Trophoblast cell (in vitro differentiated cells and primary cell): Measurements from ENCODE around the gene MORN1.

Experiments used
- DNase-seq, 2 donors: peaks; one replicate each; pipeline ENCODE4 v3.0.0-alpha.2; 2016
- H2AFZ ChIP-seq: 2 replicates; pipeline ENCODE4 v1.6.1; 2013; ENCODE audit warnings: low read length, moderate library complexity, mild to moderate bottlenecking; ENCODE audit not compliant: insufficient read depth, poor library complexity
- H2AK5ac ChIP-seq: 2 replicates; pipeline ENCODE4 v1.6.1; 2013; ENCODE audit warnings: mild to moderate bottlenecking, low read length
- H2BK120ac ChIP-seq: 2 replicates; pipeline ENCODE4 v1.6.1; 2013; ENCODE audit warnings: low read length, mild to moderate bottlenecking, moderate library complexity; ENCODE audit not compliant: insufficient read depth, poor library complexity
- H2BK12ac ChIP-seq: 2 replicates; pipeline ENCODE4 v1.6.1; 2013; ENCODE audit warnings: mild to moderate bottlenecking, low read length, moderate library complexity
- H2BK5ac ChIP-seq: 2 replicates; pipeline ENCODE4 v1.6.1; 2013; ENCODE audit warnings: low read length, low read depth, moderate library complexity, mild to moderate bottlenecking; ENCODE audit not compliant: poor library complexity
- H3K14ac ChIP-seq: 2 replicates; pipeline ENCODE4 v1.6.1; 2013; ENCODE audit warnings: mild to moderate bottlenecking, low read length
- H3K18ac ChIP-seq: 2 replicates; pipeline ENCODE4 v1.6.1; 2013; ENCODE audit warnings: mild to moderate bottlenecking, low read length
- H3K23ac ChIP-seq: 2 replicates; pipeline ENCODE4 v1.6.1; 2013; ENCODE audit warnings: low read length
- H3K27ac ChIP-seq: 2 replicates; pipeline ENCODE4 v1.5.1; 2013; ENCODE audit warnings: low read depth, mild to moderate bottlenecking, inconsistent platforms, low read length, moderate library complexity
- H3K27me3 ChIP-seq: 2 replicates; pipeline ENCODE4 v1.6.1; 2013; ENCODE audit warnings: inconsistent platforms, mild to moderate bottlenecking, low read length, moderate library complexity; ENCODE audit not compliant: insufficient read depth
- H3K36me3 ChIP-seq, 2 experiments: 1 replicate in 1 of 2; 2 replicates in 1 of 2; pipeline ENCODE4 v1.6.1; 2013; ENCODE audit warnings: low read length in 2 of 2, mild to moderate bottlenecking in 2 of 2, moderate library complexity in 1 of 2; ENCODE audit not compliant: insufficient read depth in 2 of 2, control insufficient read depth in 1 of 2
- H3K4ac ChIP-seq: 2 replicates; pipeline ENCODE4 v1.6.1; 2013; ENCODE audit warnings: low read depth, mild to moderate bottlenecking, low read length, moderate library complexity
- H3K4me1 ChIP-seq, 2 experiments: 1 replicate in 1 of 2; 2 replicates in 1 of 2; pipeline ENCODE4 v1.6.1; 2013; ENCODE audit warnings: low read length in 2 of 2, mild to moderate bottlenecking in 2 of 2, moderate library complexity in 1 of 2; ENCODE audit not compliant: insufficient read depth in 2 of 2, control insufficient read depth in 1 of 2
- H3K4me2 ChIP-seq: 2 replicates; pipeline ENCODE4 v1.6.1; 2013; ENCODE audit warnings: inconsistent platforms, mild to moderate bottlenecking, low read length, moderate library complexity
- H3K4me3 ChIP-seq: 2 replicates; pipeline ENCODE4 v1.5.1; 2013; ENCODE audit warnings: mild to moderate bottlenecking, low read depth, low read length, inconsistent platforms
- H3K79me1 ChIP-seq: one replicate; pipeline ENCODE4 v1.6.1; 2013; ENCODE audit warnings: low read length
- H3K79me2 ChIP-seq: 2 replicates; pipeline ENCODE4 v1.6.1; 2013; ENCODE audit warnings: low read length, mild to moderate bottlenecking; ENCODE audit not compliant: control insufficient read depth, insufficient read depth, poor library complexity
- H3K9ac ChIP-seq: 2 replicates; pipeline ENCODE4 v1.6.1; 2013; ENCODE audit warnings: mild to moderate bottlenecking, low read length
- H3K9me3 ChIP-seq: 2 replicates; pipeline ENCODE4 v1.6.1; 2013; ENCODE audit warnings: low read depth, mild to moderate bottlenecking, control low read depth, inconsistent platforms, low read length; ENCODE audit not compliant: insufficient read depth
- H4K12ac ChIP-seq: 2 replicates; pipeline ENCODE4 v1.6.1; 2013; ENCODE audit warnings: low read depth, mild to moderate bottlenecking, low read length, moderate library complexity
- H4K8ac ChIP-seq: 2 replicates; pipeline ENCODE4 v1.6.1; 2013; ENCODE audit warnings: low read depth, mild to moderate bottlenecking, low read length, moderate library complexity
- H4K91ac ChIP-seq: one replicate; pipeline ENCODE4 v1.6.1; 2013; ENCODE audit warnings: low read depth, mild to moderate bottlenecking, low read length, moderate library complexity
- WGBS: extraction: QIAGEN DNeasy Blood & Tissue Kit; methylation state at CpG from one replicate; pipeline ENCODE4 v1.1.7; 2013; ENCODE audit warnings: missing lambda C conversion rate; ENCODE audit not compliant: insufficient read length, insufficient coverage; ENCODE audit errors: extremely low coverage; 5-methylcytosine and 5-hydroxymethylcytosine counted together

The MORN1 gene

DNA sequence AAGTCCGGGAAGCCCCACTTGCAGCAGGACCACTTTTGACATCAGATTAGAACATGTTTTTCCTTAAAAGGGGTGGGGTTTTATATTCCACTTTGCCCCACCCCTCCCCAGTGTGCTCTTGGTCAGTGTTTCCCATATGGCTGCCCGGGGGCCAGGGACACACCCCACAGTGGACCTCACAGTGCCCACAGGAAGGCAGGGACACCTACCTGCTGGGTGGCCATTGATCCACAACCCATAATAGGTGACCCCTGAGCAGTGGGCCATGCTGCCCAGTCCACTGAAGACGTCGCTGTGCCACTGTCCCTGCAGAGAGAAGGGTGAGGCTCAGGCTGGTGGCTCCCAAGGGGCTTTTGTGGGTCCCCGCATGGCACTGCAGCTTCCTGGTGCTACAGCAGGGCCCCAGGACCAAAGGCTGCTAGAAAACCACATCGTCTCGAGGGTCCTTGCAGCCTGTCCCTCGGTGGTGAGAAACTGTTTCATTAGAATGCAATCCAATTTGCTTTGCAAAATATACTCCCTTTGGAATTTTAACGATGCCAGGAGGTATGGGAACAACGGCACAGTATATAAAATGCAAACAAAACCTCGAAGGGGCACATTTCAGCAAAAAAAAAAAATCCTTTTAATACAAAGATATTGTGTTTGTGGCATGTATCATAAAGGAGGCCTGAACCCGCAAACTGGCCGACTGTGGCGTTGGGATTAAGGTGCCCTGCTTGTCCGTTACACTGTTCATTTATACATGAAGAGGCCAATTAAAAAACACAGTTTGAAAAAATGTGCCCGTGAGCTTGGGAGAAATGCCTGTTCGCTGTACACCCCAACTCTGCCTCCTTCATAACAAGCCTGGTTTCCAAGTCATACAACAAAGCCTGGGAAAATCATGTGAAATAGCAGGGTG, 16.9 kb downstream of the MORN1 start:
- no peaks in the 10 kb centered on the region for H3K79me2 ChIP-seq
- no peak overlapping the region for H3K18ac ChIP-seq
- no peak overlapping the region for H2AFZ ChIP-seq
- no peak overlapping the region for H4K8ac ChIP-seq
- peaks cover 7 to 8% of the 10 kb centered on the region in 2 experiments for H3K4me1 ChIP-seq
- no peaks in the 10 kb centered on the region for H3K36me3 ChIP-seq
- no peak overlapping the region for H4K12ac ChIP-seq
- H2AK5ac ChIP-seq: no peak overlapping the region
- no peaks in the 10 kb centered on the region for H3K9me3 ChIP-seq
- no peak overlapping the region for H3K23ac ChIP-seq
- H4K91ac ChIP-seq: no peak overlapping the region
- no peaks in the 10 kb centered on the region for H3K79me1 ChIP-seq
- no CpG with 5 or more reads among the region's 17 CpGs for WGBS
- DNase-seq: peak in 1 of 2 donors; percentile 7
- no peak overlapping the region for H3K27ac ChIP-seq
- no peak overlapping the region for H3K4ac ChIP-seq
- H3K27me3 ChIP-seq: no peaks in the 10 kb centered on the region
- no peak overlapping the region for H2BK120ac ChIP-seq
- H3K9ac ChIP-seq: no peak overlapping the region
- H3K4me2 ChIP-seq: no peak overlapping the region
- no peak overlapping the region for H3K14ac ChIP-seq
- H2BK12ac ChIP-seq: no peak overlapping the region
- no peak overlapping the region for H2BK5ac ChIP-seq
- H3K4me3 ChIP-seq: no peak overlapping the region

DNA sequence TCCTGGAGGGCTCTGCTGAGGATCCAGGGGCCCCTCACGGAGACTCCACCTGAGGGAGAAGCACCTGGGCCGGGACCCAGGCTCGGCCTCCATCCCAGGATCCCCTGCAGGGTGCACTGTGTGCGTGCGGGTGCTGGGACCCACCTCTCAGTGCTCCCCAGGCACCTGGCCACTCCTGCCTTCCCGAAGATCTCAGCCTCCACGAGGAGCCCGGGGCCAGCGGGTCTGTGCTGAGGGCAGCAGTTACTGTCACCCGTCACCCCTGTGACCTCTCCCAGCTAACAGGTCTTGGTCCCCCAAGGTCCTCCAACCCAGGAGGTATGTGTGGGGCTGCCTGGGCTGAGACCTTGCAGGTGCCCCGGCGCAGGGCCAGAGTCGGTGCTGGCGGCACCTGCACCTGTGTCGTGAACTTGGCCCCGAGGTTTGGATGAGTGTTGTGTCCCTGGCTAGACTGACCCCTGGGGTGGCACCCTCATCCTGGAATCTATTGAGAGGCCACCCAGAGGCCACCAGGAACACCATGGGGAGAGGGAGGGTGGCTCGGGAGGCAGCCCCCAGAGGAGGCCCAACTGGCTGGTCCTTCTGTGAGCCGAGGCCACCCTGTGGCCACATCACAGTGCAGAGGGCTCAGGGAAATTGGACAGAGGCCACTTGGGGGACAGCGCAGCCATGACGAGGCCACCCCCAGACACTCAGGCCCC, 17.7 kb downstream of the MORN1 start:
- Histone ChIP-seq H3K4me2 (no peak overlapping the region), H2AFZ (no peak overlapping the region)

DNA sequence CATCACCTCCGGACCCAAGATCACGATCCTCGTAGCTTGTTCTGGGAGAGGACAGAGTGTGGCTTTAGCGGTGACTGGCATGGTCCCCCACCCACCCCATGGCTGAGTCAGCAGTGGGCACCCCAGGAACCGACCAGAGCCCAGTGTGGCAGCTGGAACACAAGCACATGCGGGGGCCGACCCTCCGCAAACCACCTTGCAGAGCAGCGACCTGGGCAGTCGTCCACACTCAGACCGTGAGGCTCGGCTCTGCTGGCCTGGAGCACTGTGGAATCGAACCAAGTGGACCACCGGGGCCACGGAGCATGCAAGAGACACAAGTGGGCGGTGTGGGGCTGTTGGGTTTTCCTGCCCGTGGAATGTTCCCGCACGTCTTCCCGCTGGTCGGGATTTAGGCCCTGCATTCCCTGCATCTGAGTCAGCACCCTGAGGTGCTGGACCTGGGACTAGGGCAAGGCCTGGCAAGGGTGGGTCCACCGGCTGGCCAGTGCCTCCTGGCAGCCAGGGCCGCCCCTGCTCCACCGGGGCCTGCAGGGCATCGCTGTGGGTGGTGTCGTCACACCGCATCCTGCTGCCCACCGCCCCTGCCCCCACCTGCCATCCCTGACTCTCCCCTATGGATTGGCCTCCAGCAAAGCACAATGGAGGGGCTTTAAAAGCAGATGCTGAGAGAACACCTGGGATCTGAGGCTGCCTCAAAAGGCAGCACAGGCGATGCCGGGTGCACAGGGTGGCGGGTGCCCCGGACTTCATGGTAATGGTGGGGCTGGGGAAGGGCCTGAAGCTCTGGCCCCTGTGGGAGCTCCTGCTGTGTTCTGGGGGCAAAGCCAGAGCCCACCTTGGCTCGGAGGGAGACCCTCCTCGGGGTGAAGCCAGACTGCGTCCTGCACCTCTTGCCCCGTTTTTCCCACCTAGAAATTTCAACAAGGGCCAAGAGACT, 18.5 kb downstream of the MORN1 start:
- no peak overlapping the region for H3K9ac ChIP-seq
- no peak overlapping the region for H3K4me3 ChIP-seq
- H4K91ac ChIP-seq: no peak overlapping the region
- H3K14ac ChIP-seq: no peak overlapping the region
- H2AK5ac ChIP-seq: no peak overlapping the region
- H3K23ac ChIP-seq: no peak overlapping the region
- peaks cover 3% of the 10 kb centered on the region for H3K9me3 ChIP-seq
- DNase-seq: peak; percentile 19 to 70
- H3K79me2 ChIP-seq: no peaks in the 10 kb centered on the region
- no peak overlapping the region for H4K8ac ChIP-seq
- H2BK120ac ChIP-seq: no peak overlapping the region
- H3K4me2 ChIP-seq: no peak overlapping the region
- no peak overlapping the region for H2BK5ac ChIP-seq
- no peak overlapping the region for H2BK12ac ChIP-seq
- no peaks in the 10 kb centered on the region for H3K36me3 ChIP-seq
- no peak overlapping the region for H3K4ac ChIP-seq
- H3K27me3 ChIP-seq: no peaks in the 10 kb centered on the region
- H3K79me1 ChIP-seq: no peaks in the 10 kb centered on the region
- H4K12ac ChIP-seq: no peak overlapping the region
- no peak overlapping the region for H3K18ac ChIP-seq
- WGBS: no CpG with 5 or more reads among the region's 36 CpGs
- H3K27ac ChIP-seq: no peak overlapping the region
- H3K4me1 ChIP-seq: peaks cover 7 to 8% of the 10 kb centered on the region in 2 experiments
- H2AFZ ChIP-seq: no peak overlapping the region

More for the DNA sequence above, 17.7 kb downstream of the MORN1 start:
- H3K9ac ChIP-seq: no peak overlapping the region
- no peak overlapping the region for H3K14ac ChIP-seq
- no peak overlapping the region for H2BK12ac ChIP-seq
- no peak overlapping the region for H3K4me3 ChIP-seq
- no peaks in the 10 kb centered on the region for H3K9me3 ChIP-seq
- no peaks in the 10 kb centered on the region for H3K27me3 ChIP-seq
- no peaks in the 10 kb centered on the region for H3K79me1 ChIP-seq
- no peak overlapping the region for H3K18ac ChIP-seq
- H2BK5ac ChIP-seq: no peak overlapping the region
- H2BK120ac ChIP-seq: no peak overlapping the region
- H4K91ac ChIP-seq: no peak overlapping the region
- no peaks in the 10 kb centered on the region for H3K79me2 ChIP-seq
- H4K8ac ChIP-seq: no peak overlapping the region
- H2AK5ac ChIP-seq: no peak overlapping the region
- H3K36me3 ChIP-seq: no peaks in the 10 kb centered on the region
- H4K12ac ChIP-seq: no peak overlapping the region
- no peak overlapping the region for H3K27ac ChIP-seq
- no peak overlapping the region for H3K4ac ChIP-seq
- DNase-seq: no peak
- peaks cover 7 to 8% of the 10 kb centered on the region in 2 experiments for H3K4me1 ChIP-seq
- no peak overlapping the region for H3K23ac ChIP-seq
- WGBS: no CpG with 5 or more reads among the region's 20 CpGs
